HG02938 (cell line): ENCODE measurements around the gene BPNT1.
A peak's percentile ranks its signal among the peaks of the same experiment; 100 is the strongest.
"Not testable (repeated sequence)": the region's sequence is repeated elsewhere in the genome, so short reads cannot be mapped to it uniquely, and the experiment has no call there.

Experiments
- ATAC-seq: cut with Tn5 transposase; IDR thresholded peaks from one replicate; pipeline ENCODE4 v1.9.1; 2021; ENCODE audit warnings: mild to moderate bottlenecking, moderate library complexity; ENCODE audit not compliant: unreplicated experiment

Gene BPNT1

DNA sequence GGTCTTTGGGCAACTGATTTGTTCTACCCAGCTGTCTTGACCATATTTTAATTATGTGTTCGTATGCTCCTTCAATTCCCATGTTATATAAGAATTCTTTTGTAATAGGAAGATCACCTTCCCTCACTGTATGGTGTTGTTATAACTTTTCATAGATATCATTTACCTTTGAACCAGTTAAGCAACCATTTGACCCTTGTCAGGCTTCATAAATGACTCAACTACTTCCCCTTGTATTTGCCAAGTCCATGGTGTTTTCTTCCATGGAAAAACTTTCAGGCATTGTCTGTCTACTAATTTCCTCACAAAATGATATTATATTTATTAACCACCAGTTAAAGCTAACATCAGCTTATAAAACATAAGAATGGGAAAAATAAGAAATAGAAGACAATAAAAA lies 5.1 kb downstream of the BPNT1 start:
- ATAC-seq: no peak

DNA sequence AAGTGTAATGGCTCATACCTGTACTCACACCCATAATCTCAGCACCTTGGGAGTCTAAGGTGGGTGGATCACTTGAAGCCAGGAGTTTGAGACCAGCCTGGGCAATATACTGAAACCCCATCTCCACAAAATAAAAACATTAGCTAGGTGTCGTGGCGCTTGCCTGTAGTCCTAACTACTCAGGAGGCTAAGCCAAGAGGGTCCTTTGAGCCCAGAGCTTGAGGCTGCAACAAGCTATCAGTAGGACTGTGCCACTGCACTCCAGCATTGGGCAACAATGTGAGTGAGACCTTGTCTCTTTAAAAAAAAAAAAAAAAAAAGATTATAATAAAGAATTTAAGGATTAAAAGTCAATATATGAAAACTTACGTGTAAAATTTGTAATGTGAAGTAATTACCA lies 11.7 kb downstream of the BPNT1 start:
- ATAC-seq: no peak

DNA sequence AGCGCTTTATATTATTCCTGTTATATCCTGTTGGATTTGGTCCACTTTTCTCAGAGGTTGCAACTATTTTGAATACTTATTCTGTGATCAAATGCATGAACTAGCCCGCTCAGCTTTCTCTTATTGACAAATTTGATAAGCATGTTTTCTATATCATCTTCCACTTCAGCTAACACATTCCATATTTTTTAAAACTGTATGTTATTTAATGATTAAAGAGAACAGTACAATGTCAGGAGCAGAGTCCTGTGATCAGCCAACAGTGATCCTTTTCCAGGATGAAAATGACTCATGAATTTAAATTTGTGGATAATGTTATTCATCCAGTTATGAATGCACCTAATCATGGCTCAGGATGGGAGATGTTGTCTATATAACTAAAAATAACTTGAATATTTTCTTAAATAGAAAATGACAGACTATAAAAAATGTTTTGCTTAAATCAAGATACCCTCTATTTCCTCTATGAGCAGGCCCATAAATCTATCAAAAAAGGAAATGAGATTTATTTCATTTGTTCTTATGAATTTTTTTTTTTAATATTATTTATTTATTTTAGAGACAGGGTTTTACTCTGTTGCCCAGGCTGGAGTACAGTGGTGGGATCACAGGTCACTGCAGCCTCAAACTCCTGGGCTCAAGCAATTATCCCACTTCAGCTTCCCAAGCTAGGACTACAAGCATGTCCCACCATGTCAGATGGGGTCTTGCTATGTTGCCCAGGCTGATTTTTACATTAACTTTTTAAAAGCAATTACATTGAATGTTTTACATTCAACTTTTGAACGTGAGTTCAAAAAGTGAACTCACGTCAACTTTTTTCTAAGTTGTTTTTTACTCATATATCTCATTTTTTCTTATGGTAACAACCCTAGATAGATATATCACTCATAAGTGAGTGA lies 12.5 kb downstream of the BPNT1 start:
- ATAC-seq: no peak

DNA sequence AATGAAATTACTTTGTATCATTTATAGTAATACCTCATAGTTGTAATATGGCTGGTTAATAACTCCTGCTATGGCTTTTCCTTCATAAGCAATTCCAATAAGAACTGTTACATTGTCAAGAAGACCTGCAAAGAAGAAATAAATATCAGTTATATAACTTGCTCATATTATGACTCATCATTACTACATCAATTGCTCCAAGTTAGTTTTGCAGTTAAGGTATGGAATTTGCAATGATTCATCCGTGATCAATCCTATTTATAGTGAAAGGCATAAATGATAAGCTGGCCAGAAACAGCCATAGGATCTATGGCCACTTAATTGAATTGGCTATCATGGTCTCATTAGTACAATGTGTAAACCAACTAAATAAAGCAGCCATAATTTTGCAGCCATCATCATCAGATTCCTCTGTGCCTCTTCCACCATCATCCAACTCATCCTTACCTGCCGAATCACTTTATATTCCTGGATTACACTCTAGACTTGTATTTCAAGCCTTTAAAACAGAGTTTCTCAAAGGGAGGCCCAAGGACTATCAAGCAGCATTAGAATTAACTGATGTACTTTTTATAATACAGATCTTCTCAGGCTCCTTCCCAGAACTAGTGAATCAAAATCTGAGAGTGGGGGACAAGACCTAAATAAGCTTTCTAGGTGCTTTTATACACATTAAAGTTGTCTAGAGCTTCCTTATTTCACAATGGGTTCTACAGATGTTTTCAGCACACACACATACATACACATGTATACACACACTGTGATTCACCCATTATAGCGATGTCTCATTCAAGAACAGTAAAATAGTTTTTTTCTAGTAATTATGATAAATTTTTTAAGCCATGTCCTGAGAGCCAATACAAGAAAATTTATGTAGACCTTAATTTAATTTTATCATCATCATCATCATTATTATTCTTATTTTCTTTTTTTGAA lies 22.1 kb downstream of the BPNT1 start:
- ATAC-seq: no peak

DNA sequence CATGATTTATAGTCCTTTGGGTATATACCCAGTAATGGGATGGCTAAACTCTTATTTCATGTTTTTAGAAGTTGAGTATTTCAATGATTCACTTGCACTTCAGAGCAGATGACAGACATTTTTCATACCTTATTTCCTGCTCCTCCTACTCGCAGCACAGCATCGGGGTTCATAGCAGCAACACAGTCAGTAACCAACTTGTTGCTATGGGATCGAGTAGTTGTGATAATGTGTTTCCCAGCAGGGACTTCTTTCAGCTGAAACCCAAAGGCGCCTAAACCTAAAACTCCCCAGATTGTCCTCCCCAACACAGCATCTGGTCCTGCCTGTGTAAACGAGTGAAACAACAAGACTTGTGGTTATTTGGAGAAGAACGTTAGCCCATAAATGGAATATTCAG lies 27.0 kb downstream of the BPNT1 start:
- ATAC-seq: no peak

DNA sequence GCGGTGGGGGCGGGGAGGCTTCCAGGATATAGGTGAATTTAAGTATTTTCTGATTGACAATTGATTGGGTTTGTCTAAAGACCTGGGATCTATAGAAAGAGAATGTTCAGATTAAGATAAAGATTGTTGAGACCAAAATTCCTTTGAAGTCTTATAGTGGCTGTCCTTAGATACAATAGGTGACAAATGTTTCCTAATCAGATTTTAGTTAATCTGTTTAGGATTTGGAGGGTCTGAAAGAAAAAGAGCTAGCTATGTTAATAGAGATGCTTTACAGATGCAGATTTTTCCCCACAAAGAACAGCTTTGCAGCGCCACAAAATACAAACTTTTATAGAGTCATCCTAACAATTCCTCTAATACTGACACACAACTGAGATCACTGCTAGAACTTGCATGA lies 28.7 kb downstream of the BPNT1 start:
- ATAC-seq: no peak

DNA sequence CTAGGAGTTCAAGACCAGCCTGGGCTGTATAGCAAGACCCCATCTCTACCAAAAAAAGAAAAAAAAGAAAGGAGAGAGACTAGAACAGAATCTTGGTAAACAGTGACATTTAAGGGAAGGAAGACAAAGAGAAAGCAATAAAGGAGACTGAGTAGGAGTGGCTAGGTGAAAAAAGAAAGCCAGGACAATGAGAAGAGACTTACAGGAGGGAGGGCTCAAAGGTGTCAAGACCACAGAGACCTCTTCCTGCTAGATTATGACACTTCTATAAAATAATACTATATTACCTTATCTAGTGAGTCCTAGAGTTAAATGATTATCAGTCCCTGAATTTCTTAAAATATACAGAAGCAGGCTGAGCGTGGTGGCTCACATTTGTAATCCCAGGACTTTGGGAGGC lies 33.2 kb downstream of the BPNT1 start:
- no peak for ATAC-seq

DNA sequence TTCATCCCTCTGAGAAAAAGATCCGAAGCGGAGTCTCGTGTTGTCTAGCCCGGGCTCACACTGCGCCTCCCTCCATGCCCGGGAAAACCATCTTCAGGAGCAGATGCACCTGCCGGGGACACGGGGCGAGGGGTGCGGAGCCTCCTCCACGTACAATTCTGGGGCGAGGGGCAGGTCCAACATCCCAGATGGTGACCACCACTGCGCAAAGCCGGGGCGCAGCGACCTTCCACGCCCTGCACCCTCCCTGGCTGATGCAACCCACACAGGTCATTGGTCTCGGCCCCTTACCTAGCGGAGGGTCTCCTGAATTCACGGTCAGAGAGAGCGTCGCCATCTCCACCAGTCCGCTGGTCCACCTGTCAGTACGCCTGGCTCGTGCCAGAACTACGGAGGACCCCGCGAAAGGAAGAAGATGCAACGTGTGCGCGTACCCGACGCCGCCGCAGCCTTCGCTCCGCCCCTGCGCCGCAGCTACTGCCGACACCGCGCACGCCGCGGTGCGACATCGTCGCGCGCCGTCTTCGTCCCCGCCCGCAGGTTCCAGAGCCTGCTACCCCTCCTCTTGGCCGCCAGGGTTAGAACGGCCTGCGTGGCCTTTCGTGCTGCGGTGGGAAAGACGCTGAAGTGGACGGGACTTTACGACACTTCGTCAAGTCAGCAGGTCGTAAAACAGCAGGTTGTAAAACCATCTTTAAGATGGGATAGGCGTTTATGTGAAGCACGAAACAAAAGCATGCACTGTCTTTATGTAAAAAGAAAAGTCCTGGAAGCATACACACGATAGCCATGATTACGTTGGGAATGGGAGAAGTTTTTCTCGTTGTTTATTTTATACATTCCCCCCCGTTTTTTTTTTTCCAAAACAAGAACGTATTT lies 43.3 kb downstream of the BPNT1 start, which contains the start of gene EPRS1:
Gene EPRS1, minus strand, starts transcription at position 454 of the 879 bp plus-strand sequence. Its CDS starts 117 bp downstream, at position 337.
- ATAC-seq: peak; percentile 98

DNA sequence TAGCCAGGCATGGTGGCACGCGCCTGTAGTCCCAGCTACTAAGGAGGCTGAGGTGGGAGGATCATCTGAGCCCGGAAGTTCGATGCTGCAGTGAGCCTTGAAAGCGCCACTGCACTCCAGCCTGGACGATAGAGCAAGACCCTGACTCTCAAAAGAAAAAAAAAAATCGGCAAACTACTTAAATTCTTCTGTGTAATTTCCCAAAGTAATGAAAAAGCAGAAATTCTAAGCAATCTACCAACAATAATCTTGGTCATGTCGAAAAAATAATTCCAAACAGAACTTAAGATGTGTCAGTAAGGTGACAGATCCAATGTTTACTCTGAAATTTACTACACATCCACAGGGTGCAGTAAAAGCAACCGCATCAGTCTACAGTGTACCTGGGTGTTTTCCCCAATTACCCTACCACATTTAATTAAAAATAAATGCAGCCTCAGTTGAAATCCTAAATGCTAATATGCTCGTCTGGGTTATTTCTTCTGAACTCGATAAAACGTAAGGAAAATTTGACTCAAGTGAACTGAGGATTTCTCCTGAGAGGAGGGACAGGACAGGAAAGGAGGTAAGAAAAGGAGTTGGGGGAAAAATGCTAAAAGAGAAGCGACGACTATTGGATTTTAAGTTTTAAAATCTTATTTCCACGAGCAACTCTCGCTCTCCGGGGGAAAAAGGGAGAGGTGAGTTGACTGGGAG lies 44.1 kb downstream of the BPNT1 start:
- ATAC-seq: no peak

DNA sequence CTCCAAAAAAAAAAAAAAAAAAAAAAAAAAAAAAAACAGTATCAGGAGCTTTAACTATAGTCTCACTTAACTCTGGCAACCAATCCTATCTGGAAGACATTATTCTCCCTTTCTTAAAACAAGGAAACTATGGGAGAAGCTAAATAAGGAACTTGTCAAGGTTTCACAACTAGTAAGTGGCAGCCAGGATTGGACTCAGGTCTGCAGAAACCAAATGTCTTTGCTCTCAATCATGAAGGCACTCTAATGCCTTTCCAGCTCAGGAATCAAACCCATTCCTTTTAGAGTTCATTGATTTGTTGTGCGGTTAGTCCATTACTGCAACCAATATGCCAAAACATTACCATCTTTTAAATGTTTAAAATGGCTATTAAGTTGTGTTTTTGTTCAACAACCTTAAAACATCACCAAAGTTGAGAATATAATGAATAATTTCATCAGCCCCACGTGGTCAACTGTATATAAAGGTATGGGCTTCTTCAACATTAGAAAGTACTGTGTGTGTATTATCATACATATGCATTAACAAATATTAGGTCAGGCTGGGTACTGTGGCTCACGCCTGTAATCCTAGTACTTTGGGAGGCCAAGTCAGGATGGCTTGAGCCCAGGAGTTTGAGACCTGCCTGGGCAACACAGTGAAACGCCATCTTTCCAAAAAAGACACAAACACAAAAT lies 44.8 kb downstream of the BPNT1 start:
- no peak for ATAC-seq

DNA sequence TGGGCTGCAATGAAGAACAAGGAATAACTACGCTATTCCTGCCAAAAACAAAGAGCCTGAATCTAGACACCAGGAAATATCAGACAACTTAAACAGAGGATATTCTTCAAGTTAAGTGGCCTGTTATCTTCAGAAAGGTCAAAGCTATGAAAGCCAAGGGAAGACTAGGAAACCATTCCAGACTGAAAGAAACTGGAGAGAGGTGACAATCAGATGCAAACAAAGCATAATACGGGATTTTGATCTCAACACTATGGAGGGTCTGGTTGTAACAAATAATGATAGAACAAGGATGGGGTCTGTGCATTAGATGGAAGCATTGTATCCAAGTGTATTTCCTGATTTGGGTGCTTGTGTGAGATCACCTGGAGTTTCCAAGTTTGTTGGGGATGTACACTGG lies 45.9 kb downstream of the BPNT1 start:
- ATAC-seq: no peak

DNA sequence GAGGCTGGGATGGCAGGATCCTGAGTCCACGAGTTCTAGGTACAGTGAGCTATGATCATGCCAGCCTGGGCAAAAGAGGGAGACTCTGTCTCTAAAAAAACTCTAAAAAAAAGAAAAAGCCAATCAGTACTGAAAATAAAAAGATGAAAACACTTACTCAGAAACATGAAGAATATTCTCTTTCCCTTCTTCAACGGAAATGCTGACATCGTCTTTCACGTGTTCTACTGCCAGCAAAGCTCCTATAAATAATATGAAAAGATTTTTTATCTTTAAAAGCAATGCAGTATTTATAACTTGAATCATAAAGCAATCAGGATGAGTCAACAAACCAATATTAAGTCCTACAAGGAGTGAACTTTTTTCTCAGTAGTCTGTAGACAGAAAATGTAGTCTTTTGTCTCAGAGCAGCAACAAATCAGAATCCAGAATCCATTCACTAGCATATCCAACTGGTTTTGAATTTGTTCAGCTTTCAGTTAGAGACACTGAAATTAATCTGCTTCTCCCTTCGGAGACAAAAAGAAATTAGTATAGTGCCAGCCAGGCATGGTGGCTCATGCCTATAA lies 49.5 kb downstream of the BPNT1 start:
- no peak for ATAC-seq

DNA sequence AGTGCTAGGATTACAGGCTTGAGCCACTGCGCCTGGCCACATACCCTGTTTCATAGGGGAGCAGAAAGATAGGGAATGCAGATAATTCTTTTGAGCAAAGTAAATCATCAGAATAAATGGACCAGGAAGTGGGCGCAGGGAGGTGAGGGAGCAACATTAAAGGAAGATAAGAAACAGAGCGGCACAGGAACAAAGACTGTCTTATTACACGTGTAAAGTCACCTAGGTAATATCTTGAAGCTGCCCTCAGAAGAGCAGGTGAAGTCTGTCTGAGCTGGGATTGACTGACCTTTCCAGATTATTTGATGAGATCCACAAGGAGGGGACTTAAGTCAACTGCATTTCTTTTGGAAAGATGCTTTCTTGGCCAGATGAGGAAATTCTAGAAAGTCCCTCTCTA lies 50.9 kb downstream of the BPNT1 start:
- ATAC-seq: no peak

DNA sequence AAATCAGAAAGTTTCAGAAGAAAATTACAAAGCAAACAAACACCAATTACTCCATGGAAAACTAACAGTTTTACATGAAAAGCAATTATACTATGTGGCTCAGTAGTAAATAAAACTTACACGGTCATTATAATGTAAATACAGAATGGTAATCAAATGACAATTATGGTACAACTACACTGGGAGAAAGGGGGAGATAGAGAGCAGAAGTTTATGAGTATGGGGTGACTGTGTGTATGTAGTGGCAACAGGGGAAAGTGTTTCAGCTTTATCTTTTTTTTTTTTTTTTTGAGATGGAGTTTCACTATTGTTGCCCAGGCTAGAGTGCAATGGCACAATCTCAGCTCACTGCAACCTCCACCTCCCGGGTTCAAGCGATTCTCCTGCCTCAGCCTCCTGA lies 51.8 kb downstream of the BPNT1 start:
- not testable (repeated sequence) for ATAC-seq

DNA sequence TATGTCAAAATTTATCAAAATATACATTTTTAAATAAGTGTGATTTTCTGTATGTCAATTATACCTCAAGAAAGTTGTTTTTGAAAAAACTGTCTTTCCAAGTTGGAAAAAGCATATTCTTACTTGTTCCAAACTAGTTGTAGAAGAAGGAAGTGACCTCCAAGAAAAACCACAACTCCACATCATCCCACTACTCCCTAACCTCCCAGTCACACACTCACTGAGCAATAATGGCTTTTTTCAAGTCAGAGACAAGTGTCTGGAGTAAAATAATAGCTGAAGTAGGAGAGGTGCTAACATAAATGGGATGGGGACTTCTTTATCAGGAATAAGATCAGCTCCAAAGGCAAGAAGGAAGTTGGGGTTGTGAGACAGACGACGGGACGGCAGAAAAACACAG lies 56.7 kb downstream of the BPNT1 start:
- ATAC-seq: no peak

DNA sequence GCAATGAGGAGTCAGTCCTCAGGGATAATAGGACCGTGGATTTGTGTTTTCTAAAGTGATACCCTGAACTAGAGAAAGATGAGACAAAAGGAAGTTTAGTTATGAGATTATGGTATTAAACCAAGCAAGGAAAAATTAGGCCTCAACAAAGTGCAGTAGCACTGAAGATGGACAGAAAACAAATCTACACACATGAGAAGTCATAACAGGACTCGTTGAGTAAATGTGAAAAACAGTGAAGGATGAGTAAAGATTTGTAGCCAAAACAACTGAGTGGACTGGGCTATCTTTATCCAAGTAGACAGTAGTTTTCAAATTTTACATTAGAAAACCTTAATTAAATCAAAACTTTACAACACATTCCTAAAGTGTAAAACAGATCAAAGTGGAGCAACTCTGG lies 58.3 kb downstream of the BPNT1 start:
- ATAC-seq: no peak

DNA sequence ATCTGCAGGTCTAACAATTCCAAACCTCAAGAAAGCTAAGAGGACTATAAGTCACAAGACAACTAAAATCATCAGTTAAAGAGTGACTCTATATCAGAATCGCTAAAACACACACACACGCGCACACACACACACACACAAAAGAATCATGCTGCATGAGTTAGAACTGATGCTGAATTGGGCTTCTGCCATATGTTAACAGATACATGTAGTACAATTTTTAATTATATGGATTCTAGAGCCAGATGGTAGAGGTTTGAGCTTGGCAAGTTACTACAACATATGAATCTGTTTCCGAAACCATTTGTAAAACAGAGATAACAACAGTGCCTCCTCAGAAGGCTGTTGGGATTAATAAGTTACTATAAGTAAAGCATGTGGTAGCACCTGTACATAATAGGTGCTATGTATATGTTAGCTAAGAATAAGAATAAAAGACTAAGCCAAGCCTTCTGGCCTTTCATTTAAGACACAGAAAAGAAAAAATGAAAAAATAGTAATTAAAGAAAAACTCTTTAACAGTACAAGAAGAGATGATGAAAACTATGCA lies 61.2 kb downstream of the BPNT1 start:
- peak; percentile 77 for ATAC-seq

DNA sequence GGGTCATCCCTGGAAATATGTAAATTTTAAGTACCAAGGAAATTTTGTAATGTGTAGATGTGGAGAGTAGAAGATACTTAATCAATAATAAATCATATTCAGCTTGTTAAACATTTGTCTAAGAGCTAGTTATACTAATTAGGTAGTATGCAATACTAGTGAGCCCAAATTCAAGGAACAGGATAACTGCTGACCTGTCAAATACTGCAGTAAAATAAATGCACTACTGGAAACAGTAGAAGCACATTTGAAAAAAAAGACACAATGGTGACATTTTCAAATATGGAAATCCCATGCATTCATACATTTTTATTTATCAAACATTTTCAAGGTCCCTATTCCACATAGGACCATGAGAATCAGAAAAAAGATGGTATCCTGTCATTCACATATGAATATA lies 70.5 kb downstream of the BPNT1 start:
- ATAC-seq: no peak

DNA sequence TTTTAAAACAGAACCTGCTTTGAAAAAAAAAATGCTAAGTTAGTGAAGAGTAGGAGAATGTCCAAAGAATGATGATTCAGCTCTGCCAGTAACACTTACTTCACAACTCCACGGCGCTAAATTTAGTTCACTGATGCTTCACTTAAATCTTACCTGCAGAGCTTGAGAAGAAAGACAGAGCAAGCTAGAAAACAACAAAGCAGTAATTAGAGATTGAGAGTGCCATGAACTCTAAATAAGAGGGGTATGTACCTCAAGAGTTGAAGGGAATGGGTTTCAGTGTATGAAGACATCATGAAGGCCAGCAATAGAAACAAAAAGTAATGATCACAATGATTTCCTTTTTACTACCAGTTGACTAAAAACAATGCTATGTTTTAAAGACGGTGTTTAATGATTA lies 76.1 kb downstream of the BPNT1 start:
- ATAC-seq: peak; percentile 85
